GM12873 (cell line): ENCODE results near the gene GGT6.

Source experiments
- CTCF ChIP-seq: IDR thresholded peaks from 2 replicates; pipeline ENCODE4 v1.5.1; 2012; ENCODE audit warnings: low read depth, mild to moderate bottlenecking, moderate library complexity, low read length, control low read depth; ENCODE audit not compliant: insufficient read depth; ENCODE audit errors: missing control alignments

GGT6 gene

GRCh38 chr17:4513113-4514032, 47.0 kb downstream of the GGT6 start:
- no peak for TF ChIP-seq CTCF

- no peak for TF ChIP-seq CTCF
Measured at GRCh38 chr17:4512156-4513112, 47.9 kb downstream of the GGT6 start.

- TF ChIP-seq CTCF: no peak
Measured at GRCh38 chr17:4511199-4511932, 49.0 kb downstream of the GGT6 start.

GRCh38 chr17:4510618-4510941, 49.8 kb downstream of the GGT6 start:
- TF ChIP-seq CTCF: no peak

- TF ChIP-seq CTCF: no peak
Measured at GRCh38 chr17:4509923-4510617, 50.3 kb downstream of the GGT6 start.

GRCh38 chr17:4509401-4509800, 51.0 kb downstream of the GGT6 start:
- TF ChIP-seq CTCF: peak; percentile 36
